HG03469 (cell line): ENCODE data around the gene RAMP3.
"Not testable (repeated sequence)": the region's sequence is repeated elsewhere in the genome, so short reads cannot be mapped to it uniquely, and the experiment has no call there.

ENCODE experiments used
- ATAC-seq: cut with Tn5 transposase; IDR thresholded peaks from one replicate; pipeline ENCODE4 v1.9.1; 2021; ENCODE audit warnings: mild to moderate bottlenecking, moderate library complexity, moderate number of reproducible peaks; ENCODE audit not compliant: unreplicated experiment

Gene RAMP3

DNA sequence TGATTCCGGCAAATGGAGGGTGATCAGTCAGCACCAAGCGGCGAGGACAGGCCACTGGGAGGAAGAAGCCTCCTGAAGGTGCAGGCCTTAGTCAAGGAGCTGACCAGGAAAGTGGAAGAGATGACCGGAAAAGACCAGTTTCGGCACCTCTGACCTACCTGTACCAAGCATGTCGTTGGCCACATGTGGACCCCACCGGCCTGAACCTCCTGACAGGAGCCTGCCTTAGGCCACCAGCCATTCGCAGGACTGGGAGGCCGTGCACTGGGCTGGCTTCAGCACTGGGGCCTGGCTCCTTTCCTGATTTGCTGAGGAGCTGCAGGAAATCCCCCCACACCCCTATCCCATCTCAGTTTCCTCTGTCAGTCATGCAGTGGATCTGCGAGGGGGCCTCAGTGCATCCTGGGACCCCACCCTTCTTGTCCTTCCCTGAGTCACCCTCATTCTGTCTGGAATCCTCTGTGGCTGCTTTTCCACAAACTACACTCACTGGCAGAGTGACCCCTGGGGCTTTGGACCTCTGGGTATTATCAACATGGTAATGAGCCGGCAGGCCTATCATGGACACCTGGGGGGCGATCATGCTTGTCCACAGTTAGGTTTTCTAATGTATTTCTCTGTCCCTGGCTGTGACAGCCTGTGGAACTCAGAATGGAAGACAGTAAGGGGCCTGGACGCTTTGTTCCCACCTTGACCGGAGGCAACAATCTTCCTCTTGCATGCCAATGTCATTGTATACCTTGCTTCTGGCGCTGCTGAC, 33.0 kb downstream of the RAMP3 start:
- ATAC-seq = no peak

DNA sequence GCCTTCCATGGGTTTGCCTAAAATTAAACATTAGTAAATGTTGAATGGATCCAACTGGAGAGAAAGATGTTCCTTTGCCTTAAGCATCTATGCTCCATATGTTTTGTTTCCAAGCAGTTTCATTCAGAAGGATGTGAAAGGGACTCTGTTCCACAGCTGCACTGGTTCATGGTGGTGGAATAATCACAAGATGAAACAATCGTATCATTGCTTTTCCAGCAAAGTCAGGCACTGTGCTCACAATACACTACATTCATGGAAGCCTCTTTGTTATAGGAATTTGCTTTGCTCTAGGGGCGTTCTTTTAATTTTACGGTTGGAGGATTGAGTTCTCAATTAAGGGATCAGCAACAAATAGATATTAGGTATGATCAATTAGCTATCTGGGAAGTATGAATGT, 33.8 kb downstream of the RAMP3 start:
- ATAC-seq = no peak

DNA sequence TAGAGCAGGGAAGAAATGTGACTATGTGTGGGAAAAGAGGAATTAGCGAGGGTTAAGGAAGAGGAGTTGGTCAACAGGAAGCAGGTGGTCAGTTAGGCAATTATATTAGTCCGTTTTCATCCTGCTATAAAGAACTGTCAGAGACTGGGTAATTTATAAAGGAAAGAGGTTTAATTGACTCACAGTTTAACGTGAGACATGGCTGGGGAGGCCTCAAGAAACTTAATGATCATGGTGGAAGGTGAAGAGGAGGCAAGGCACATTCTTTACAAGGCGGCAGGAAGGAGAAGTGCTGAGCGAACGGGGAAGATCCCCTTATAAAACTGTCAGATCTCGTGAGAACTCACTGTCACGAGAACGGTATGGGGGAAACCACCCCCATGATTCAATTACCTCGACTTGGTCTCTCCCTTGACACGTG, 35.0 kb downstream of the RAMP3 start:
- no peak for ATAC-seq

DNA sequence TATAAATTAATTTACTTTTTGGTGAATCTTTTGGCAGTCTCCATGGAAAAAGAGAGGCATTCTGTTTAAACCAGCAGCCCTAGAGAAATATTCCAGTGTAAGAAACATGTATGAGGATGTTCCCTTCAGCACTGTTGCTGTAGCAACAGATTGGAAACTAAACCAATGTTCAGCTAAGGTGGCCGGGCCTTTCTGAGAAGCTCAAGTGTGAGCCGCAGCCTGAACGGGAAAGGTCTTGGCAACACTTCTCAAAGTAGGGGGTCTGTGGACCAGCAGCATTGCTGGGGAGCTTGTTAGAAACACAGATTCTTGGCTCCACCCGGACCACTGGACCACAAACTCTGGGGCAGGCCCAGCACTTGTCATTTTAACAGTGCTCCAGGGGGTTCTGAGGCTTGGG, 36.2 kb downstream of the RAMP3 start:
- ATAC-seq = no peak

DNA sequence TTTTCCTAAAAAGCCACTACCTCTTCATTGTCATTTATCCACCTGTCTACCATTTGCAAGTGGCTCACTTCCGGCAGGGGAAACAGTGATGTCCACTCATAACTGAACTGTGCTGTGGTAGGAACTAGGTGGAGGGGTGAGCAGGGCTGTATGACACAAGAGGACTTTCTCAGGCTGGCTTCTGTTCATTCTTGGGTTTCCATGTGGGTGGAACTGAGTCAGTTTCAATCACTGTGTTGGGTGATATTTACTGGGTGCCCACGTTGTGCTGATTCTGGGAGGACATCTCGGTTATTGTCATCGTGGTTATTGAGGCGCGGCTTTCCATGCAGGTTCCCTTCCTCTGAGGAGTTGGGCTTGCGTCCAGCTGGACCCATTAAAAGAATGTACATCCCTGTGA, 38.8 kb downstream of the RAMP3 start:
- ATAC-seq = peak; percentile 91

DNA sequence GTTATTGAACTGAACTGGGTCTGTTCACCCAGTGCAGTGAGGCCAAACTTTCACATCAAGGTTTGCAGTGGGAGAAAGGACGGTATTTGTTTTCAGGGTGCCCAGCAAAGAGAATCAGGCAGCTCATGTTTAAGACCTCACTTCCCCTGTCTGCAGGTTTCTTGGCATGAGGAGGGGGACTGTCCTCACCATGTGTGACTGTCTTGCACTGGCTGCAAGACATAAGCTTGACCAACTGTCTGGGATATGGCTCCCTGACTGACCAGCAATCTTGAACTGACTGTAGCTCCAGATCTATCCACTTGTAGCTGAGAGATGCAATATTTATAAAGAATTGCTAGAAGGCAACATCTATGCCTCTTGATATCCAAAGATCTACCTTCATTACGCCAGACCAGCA, 39.9 kb downstream of the RAMP3 start:
- no peak for ATAC-seq

DNA sequence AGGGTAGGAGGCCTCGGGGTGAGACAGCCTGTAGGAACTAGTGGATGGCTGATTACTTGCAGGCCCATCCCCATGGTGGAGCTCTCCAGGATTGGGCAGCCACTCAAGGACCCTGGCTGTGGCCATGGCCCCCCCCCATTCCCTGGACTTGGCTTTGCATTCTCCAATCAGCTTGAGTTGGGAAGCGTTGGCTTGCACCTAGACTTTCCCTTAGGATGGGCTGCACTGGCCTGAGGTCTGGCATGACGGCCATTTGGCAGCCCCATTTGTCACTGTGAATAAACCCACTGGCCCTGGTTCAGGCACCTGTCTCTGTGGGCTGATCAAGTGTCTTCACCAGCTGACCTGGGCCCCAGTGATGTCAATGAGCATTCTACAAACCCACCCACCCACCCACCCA, 41.4 kb downstream of the RAMP3 start:
- no peak for ATAC-seq

DNA sequence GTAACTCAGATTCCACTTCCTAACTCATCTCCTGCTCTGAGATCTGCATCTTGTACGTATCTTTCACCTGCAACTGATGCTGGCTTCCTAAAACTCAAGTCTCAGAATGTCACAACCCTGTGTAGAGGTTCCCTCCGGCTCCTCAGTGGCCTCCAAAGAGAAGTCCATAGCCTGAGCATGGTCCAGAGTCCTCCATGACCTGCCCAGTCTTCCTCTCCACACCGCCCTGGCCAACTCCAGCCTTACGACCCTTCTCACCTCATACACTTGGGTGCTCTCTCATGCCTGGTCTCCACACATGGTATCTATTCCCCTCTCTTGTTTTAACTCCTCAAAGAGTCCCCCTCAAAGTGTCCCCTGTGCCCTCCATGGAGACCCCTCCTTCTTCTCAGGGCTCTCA, 41.9 kb downstream of the RAMP3 start:
- no peak for ATAC-seq

DNA sequence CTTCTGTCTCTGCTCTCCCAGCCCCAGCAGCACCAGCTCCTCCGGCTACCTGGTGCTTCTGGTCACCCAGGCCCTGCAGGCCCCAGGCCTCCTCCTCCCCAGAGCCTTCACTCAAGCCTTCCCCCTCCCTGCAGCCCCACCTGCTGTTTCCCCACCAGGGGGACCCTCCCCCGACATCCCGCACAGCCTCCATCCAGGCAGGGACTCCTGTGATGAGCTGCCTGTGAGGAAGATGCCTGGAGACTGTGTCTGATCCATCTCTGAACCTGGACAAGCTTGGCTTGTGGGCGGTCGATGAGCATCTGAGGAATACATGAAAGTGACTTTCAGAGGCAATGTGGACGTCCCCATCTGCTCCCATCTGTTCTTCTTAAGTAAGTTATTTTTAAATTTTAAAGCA, 45.0 kb downstream of the RAMP3 start:
- no peak for ATAC-seq

DNA sequence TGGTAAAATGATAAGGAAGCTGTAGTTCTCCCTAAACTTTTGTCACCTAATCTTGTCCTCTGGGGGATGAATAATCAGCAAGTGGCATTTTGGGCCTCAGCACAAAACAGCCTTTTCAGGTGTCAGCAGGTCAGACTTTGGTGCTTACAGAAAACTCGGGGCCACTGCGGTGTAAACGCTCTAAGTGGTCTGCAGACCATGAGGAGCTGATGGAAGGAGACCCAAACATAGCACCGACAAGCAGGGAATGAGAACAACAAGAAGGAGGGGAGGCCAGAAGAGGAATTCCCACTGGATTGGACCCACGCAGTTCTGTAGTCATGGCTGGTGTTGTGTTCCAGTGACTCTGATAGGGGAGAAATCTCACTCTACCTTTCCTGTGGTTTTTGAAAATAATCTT, 45.4 kb downstream of the RAMP3 start:
- ATAC-seq = no peak

DNA sequence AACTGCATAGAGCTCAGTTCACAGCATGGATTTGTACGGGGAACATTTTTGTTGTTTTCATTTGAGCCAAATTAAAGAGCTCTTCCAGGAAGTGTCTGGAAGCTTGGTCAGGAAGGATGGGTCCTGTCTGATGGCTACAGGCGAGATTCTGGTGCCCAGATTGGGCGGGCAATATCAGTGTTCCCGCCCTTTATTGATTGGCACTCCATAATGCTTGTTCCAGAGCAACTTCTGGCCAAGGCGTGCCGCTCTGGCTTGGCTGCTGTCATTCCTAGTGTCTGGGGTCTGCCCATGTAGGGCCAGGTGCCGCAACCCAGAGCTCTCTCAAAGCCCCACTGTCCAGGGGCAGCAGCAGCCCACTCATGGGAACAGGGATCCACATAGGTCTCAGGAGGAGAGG, 45.9 kb downstream of the RAMP3 start:
- no peak for ATAC-seq

DNA sequence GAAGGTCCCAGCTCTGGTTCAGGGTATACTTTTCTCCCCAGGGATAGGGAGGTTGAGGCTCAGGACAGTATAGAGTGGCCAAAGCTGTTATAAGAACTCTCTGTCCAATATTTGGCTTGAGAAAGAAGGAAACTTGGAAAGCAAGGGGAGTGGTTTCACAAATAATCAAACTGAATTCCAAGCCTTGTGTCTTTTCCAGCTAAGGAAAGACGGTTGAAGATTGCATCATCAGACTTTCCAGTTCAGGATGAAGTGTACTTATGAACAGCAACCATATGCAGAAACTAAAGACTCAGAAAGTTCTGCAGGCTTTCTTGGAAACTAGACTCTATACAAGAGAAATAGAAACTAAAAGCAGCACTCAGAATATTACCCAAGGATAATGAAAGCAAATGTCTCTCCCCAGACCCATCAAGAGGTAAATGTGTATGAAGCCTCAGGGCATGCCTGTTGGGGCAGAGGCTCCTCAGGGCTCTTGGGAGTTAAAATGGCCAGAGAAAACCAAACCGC, 46.4 kb downstream of the RAMP3 start:
- peak; percentile 87 for ATAC-seq

DNA sequence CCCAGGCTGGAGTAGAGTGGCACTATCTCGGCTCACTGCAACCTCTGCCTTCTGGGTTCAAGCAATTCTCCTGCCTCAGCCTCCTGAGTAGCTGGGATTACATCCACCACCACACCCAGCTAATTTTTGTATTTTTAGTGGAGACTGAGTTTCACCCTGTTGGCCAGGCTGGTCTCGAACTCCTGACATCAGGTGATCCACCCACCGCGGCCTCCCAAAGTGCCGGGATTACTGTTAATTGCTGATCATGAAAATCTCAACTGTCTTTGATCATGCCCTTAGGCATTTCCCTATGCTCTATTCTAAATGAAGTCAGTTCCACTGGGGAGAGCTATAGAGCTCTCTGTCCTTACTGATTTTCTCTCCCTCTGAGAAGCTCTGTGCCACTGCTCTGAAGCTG, 48.7 kb downstream of the RAMP3 start:
- ATAC-seq = not testable (repeated sequence)

DNA sequence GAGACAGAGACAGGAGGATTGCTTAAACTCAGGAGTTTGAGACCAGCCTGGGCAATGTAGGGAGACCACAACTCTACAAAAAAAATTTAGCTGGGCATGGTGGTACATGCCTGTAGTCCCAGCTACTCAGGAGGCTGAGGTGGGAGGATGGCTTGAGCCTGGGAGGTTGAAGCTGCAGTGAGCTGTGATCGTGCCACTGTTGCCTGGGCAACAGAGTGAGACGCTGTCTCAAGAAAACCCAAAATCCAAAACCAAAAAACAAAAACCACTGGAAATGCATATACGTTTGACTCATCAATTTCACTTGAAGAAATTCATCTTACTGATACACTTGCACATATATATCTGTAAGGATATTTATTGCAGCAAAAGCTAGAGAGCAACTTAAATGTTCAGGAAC, 52.3 kb downstream of the RAMP3 start:
- ATAC-seq = not testable (repeated sequence)

DNA sequence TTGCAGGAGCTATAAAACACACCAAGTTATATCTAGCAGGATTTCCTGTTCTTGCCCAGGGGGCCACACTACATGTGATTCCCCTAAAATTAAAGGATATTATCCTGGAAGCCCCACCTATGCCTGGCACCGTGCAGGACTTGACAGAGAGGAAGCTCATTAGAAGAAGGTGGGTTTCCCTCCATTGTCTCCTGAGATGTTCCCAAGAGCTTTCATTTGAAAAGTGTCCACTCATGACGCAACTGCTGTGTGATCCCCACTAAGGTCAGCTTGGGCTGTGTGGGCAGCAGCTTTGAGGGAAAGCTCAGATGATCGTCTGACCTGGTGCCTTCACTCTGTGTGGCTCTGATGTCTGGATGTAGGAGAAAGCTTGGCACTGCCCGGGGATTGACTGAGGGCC, 53.5 kb downstream of the RAMP3 start:
- no peak for ATAC-seq

DNA sequence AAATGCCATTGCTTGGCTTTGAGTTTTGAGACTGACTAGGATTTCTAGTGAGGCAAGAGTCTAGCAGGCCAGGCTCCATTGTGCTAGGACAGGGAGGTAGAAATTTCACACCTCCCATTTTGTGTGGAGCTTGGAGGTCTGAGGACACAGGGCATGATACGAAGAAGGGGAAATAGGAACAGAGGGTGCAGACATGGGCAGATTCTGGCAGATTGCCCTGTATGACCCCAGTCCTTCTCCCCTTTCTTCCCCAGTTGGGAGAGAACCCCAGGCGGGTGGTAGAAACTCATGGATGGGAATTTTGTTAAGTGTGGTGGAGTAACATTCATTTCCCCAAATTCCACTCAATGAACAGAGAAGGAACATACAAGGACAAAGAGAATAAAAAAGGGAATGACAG, 54.4 kb downstream of the RAMP3 start:
- ATAC-seq = no peak

DNA sequence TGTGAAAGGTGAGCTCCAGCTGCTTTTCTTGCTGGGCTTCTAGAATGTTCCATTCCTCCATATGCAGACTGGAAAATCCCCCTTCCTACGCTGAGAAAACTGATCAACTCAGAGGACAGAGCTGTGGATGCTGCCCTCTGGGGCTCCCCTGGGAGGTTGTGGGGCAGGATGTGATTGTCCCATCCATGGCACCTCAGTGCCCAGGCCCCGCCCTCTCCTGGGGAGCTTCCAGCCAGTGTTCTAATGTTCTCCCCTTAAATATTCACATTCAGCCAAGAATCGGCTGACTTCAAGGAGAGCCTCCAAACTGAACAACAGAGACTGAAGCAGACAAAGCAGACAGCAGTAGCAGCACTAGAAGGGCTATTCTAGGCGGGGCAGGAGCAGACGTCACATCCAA, 55.0 kb downstream of the RAMP3 start:
- ATAC-seq = no peak

DNA sequence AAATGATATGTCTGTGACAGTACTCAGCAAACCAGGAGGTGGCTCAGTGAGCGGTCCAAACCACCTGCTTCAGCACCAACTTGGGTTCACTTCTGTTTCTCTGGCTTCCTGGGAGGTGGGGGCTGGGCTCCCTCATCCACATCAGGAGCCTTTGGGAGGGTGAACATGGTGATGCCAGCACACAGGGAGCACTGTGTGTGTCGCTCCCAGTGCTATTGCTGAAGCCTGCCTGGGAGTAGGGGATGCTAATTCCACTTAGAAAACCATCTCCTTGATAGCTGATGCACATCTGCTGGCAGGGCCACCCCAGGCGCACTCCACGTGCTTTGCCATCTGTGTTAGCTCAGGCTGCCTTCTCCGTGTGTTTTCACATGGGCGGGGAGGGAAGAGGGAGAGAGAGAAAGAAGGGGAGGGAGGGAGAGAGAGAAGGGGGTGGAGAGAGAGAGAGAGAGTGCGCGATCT, 58.0 kb downstream of the RAMP3 start:
- no peak for ATAC-seq

DNA sequence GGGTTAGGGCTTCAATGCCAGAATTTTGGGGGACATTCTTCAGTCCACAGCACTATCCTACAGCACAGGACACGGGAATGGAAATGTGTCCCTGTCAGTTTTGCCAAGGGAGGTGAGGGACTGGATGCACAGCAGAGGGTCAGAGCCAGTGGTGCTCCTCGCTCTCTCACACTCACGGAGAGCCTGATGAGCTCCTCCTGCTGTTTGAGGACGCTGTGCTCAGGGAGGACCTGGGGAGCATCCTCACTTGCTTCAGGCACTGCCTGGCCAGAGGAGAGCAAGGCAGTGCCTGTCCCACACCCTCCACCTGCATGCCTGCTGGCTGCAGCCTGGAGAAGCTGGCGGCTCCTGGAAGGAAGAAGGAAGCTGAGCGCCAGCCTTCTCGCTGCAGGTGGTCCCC, 58.6 kb downstream of the RAMP3 start:
- ATAC-seq = no peak

DNA sequence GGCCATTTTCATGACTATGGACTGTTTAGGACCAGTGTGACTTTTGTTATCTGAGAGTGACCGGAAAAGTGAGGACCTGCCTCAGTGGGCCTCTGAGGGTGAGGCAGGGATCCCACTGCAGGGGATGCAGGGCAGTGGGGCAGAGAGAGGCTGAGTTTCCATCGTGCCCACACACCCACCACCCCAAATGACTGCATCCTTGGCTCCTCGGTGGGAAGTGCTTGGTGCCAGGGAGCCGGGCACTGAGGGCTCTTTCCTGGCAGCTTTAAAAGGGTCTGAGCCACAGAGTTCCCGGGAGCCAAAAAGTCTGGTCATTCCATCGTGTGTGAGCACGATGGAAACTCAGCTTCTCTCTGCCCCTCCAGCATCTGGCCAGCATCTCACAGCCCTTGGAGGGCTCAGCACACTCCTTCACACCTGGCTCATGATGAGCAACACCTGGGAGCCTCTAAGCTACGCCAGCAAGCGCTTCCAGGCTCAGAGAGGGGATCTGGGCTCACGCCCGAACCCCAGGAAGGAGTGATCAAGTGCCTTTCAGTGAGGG, 59.1 kb downstream of the RAMP3 start:
- ATAC-seq = no peak

DNA sequence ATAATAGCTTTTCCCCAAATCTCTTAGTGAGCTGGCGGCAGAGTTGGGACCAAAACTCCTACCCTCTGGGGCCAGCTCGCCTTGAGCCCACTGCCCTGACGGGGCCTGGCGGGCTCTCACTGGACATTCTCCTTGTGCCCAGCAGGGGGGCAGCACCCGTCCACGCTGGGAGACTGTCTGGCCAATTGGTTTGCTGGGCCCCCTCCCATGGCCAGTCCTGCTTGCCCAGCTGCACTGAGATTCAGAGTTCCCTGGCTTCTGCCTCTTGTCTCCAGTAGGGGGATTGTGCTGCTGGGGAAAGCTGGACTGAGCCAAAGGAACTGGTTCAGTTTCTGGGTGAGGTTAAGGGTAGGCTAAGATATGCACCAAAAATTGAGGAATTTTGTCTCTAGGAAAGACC, 59.8 kb downstream of the RAMP3 start:
- no peak for ATAC-seq

DNA sequence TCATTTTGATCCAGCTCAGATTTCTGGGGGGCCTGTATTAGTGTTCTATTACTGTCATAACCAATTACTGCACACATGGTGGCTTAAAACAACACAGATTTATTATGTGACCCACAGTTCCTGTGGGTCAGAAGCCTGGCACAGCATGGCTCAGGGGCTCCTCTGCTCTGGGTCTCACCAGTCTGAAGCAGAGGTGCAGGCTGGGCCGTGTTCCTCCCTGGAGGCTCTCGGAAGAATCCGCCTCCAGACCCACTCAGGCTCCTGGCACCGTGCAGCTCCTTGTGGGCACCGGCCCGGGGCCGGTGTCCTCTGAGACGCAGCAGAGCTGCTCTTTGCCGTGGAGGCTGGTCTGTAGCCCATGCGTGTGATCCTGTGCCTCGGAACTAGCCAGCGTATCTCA, 61.5 kb downstream of the RAMP3 start:
- no peak for ATAC-seq
